Testis (tissue), 3 donors: ENCODE data around the gene NCR2. TPM values are rescaled to one million over a fixed set of nuclear protein-coding genes. Genes with fewer than 3 reads are reported as not detected.

Source experiments
- DNase-seq: peaks from one replicate; pipeline ENCODE4 v3.0.0-alpha.2; 2019
- H3K27ac ChIP-seq, 2 donors: fragments of 200-600 bp; sonication (generic); one replicate each; pipeline ENCODE4 v1.5.1; 2019
- H3K27me3 ChIP-seq: fragments of 200-600 bp; sonication (generic); one replicate; pipeline ENCODE4 v1.5.1; 2019
- H3K36me3 ChIP-seq: fragments of 200-600 bp; sonication (generic); one replicate; pipeline ENCODE4 v1.5.1; 2017; ENCODE audit warnings: low read depth; ENCODE audit errors: missing control alignments
- H3K4me1 ChIP-seq: fragments of 200-600 bp; sonication (generic); one replicate; pipeline ENCODE4 v1.5.1; 2019
- H3K4me3 ChIP-seq, 2 donors: fragments of 200-600 bp; sonication (generic); one replicate each; pipeline ENCODE4 v1.5.1; 2017 to 2019
- H3K9me3 ChIP-seq: fragments of 200-600 bp; sonication (generic); one replicate; pipeline ENCODE4 v1.5.1; 2017
- POLR2A ChIP-seq: fragments of 450-650 bp; IDR thresholded peaks from one replicate; pipeline ENCODE4 v1.6.1; 2017; ENCODE audit warnings: antibody characterized with exemption, mild to moderate bottlenecking, moderate library complexity
- WGBS, 2 donors: methylation state at CpG; one replicate each; pipeline ENCODE4 v1.1.5; 2018; 5-methylcytosine and 5-hydroxymethylcytosine counted together
- intact Hi-C: fragments of 100-400 bp; cut with DNase I; formaldehyde crosslinking; loops from one replicate; pipeline ENCODE4 v1.15.1; 2023; ENCODE audit warnings: low total_unique reads
- polyA plus RNA-seq: library from polyadenylated mRNA; stranded (reverse); fragments of 350-450 nt; fragmentation: Illumina TruSeq; extraction: RNeasy Lipid Tissue Mini Kit (QIAGEN cat#74804); gene quantifications from one replicate; pipeline ENCODE4 v1.2.3, GENCODE V29; 2014; ENCODE audit warnings: low read depth, low replicate concordance; ENCODE audit not compliant: insufficient read depth
- total RNA-seq, 2 donors: library from RNA; depleted of rRNA; stranded (reverse); fragments of >200 nt; gene quantifications; one replicate each; pipeline ENCODE4 v1.2.3, GENCODE V29; 2016
- TF ChIP-seq, protein P1 (sequence below), 3 experiments: fragments of 450-650 bp in 2 of 3; fragments of 200-600 bp in 1 of 3; sonication (generic) in 1 of 3; IDR thresholded peaks; one replicate each; pipeline ENCODE4 v1.5.1; 2016 to 2019; ENCODE audit warnings: antibody characterized with exemption in 3 of 3, mild to moderate bottlenecking in 2 of 3, moderate library complexity in 1 of 3

Gene NCR2
- total and polyA plus RNA-seq, 3 donors from 2014 or later = not detected

DNA sequence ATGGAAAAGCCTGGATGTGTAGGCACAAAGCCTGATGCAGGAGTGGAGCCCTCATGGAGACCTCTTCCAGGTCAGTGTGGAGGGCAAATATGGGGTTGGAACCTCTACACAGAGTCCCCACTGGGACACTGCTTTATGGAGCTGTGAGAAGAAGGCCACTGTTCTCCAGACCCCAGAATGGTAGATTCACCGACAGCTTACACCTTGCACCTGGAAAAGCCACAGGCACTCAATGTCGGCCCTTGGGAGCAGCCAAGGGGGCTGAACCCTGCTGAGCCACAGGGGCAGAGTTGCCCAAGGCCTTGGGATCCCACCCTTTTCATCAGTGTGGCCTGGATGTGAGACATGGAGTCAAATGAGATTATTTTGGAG, 24.9 kb downstream of the NCR2 start:
- H3K4me3 ChIP-seq = no peak overlapping the region
- no peak overlapping the region for H3K27ac ChIP-seq
- no peaks in the 10 kb centered on the region for H3K27me3 ChIP-seq
- 97% methylated on average over 2 of the region's 2 CpGs; no CpG with 5 or more reads in 1 of the 2 donors for WGBS, 2 donors
- DNase-seq = no peak
- TF ChIP-seq, protein P1, sequence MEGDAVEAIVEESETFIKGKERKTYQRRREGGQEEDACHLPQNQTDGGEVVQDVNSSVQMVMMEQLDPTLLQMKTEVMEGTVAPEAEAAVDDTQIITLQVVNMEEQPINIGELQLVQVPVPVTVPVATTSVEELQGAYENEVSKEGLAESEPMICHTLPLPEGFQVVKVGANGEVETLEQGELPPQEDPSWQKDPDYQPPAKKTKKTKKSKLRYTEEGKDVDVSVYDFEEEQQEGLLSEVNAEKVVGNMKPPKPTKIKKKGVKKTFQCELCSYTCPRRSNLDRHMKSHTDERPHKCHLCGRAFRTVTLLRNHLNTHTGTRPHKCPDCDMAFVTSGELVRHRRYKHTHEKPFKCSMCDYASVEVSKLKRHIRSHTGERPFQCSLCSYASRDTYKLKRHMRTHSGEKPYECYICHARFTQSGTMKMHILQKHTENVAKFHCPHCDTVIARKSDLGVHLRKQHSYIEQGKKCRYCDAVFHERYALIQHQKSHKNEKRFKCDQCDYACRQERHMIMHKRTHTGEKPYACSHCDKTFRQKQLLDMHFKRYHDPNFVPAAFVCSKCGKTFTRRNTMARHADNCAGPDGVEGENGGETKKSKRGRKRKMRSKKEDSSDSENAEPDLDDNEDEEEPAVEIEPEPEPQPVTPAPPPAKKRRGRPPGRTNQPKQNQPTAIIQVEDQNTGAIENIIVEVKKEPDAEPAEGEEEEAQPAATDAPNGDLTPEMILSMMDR (IDR thresholded peaks at IDR 0.05) = no peak
- intact Hi-C loops = no loop called here
- no peaks in the 10 kb centered on the region for H3K4me1 ChIP-seq
- H3K36me3 ChIP-seq = no peaks in the 10 kb centered on the region
- no peaks in the 10 kb centered on the region for H3K9me3 ChIP-seq

DNA sequence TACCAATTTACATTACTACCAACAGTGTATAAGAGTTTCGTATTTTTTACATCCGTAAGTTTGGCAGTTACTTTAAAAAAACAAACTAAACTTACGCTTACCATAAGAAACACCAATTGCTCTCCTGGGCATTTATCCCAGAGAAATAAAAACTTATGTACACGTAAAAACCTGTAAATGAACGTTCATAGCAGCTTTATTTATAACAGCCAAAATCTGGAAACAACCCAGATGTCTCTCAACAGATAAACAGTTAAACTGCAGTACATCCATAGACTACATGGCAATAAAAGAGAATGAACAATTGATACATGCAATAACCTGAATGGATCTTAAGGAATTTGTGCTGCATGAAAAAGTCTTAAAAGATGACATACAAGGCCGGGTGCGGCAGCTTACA, 30.7 kb downstream of the NCR2 start:
- TF ChIP-seq POLR2A = no peak
- TF ChIP-seq, protein P1 (IDR thresholded peaks at IDR 0.05) = no peak
- 78 to 80% methylated on average over 7 of the region's 7 CpGs for WGBS, 2 donors
- Histone ChIP-seq H3K27me3 (no peaks in the 10 kb centered on the region), H3K9me3 (no peaks in the 10 kb centered on the region), H3K4me1 (peaks cover under 1% of the 10 kb centered on the region), H3K36me3 (no peaks in the 10 kb centered on the region), H3K27ac (no peak overlapping the region), H3K4me3 (no peak overlapping the region)
- DNase-seq = no peak
- intact Hi-C loops = loop anchor here (5.0 kb wide), 2 partner anchors 226 to 311 kb away; no protein-coding TSS in a partner anchor

DNA sequence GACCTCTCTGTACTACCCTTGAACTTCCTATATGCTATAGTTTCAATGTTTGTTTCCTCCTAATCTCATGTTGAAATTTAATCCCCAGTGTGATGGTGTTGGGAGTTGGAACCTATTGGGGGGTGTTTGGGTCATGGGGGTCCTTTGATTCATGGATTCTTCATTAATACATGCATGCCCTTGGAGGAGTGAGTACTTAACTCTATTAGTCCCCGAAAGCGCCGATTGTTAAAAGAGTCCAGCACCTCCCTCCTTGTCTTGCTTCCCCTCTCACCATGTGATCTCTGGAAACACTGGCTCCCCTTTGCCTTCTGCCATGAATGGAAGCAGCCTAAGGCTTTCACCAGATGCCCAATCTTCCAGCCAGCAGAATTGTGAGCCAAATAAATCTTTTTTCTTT, 31.7 kb downstream of the NCR2 start:
- H3K27me3 ChIP-seq = no peaks in the 10 kb centered on the region
- intact Hi-C loops = loop anchor here (5.0 kb wide), 2 partner anchors 225 to 310 kb away; no protein-coding TSS in a partner anchor

GRCh38 chr6:41367700-41368099, 32.3 kb downstream of the NCR2 start:
- DNase-seq = peak; percentile 76
- H3K4me1 ChIP-seq = peaks cover 7% of the 10 kb centered on the region
- no peaks in the 10 kb centered on the region for H3K27me3 ChIP-seq
- no peak for TF ChIP-seq POLR2A
- TF ChIP-seq, protein P1 (IDR thresholded peaks at IDR 0.05) = peak; percentile 43 to 59 (median 51)
- no peak overlapping the region for H3K4me3 ChIP-seq
- no peaks in the 10 kb centered on the region for H3K9me3 ChIP-seq
- H3K36me3 ChIP-seq = no peaks in the 10 kb centered on the region
- WGBS, 2 donors = 29 to 32% methylated on average over 2 of the region's 2 CpGs
- intact Hi-C loops = loop anchor here (5.0 kb wide), 2 partner anchors 225 to 310 kb away; no protein-coding TSS in a partner anchor
- no peak overlapping the region for H3K27ac ChIP-seq

More for the DNA sequence above, 31.7 kb downstream of the NCR2 start:
- Histone ChIP-seq H3K4me3 (no peak overlapping the region), H3K9me3 (no peaks in the 10 kb centered on the region), H3K36me3 (no peaks in the 10 kb centered on the region), H3K4me1 (peaks cover 6% of the 10 kb centered on the region), H3K27ac (no peak overlapping the region)
- WGBS, 2 donors = 76 to 84% methylated on average over 3 of the region's 3 CpGs
- no peak for DNase-seq
- TF ChIP-seq, protein P1 (IDR thresholded peaks at IDR 0.05) = no peak
- no peak for TF ChIP-seq POLR2A

DNA sequence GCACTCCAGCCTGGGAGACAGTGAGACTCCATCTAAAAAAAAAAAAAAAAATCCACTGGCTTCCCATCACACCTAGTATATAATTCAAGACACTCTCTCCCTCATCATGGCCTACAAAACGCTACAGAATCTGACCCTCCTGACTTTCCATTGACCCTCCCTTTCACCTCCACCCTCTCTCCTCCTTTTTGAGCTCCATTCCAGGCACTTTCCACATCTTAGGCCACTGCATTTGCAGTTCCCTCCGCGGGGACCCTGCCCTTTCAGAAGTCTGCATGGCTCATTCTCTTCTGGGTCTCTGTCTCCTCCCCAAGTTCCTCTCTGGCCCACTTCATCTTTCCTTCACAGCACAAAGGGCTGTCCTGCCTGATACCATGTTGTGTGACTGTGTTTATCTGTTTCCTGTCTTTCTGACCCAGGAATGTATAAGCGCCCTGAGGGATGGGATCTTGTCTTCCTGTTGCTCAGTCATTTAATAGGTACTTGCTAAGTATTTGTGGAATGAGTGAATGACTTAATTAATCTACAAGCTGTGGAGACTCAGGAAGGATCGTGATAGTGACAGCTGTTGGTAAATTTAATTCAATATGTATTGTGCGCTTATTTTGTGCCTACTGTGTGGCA, 35.2 kb downstream of the NCR2 start:
- Histone ChIP-seq H3K4me3 (no peak overlapping the region), H3K9me3 (no peaks in the 10 kb centered on the region), H3K27me3 (no peaks in the 10 kb centered on the region), H3K4me1 (peaks cover 15% of the 10 kb centered on the region), H3K27ac (no peak overlapping the region), H3K36me3 (no peaks in the 10 kb centered on the region)
- WGBS, 2 donors = 54 to 64% methylated on average over 6 of the region's 6 CpGs
- DNase-seq = no peak
- TF ChIP-seq, protein P1 (IDR thresholded peaks at IDR 0.05) = no peak
- TF ChIP-seq POLR2A = no peak
- intact Hi-C loops = no loop called here
